ENCODE results near the gene ZNF513. TPM values are rescaled to one million over a fixed set of nuclear protein-coding genes. Genes with fewer than 3 reads are reported as not detected.

Gene ZNF513
- 5.7 and 6.6 TPM in 2 replicates for total RNA-seq

GRCh38 chr2:27380626-27381545, at the start of gene ZNF513:
TSS of gene ZNF513 (minus strand) at chr2:27380734. CDS start at chr2:27380526, 208 bp downstream.

GRCh38 chr2:27428213-27428977, 47.9 kb upstream of the ZNF513 start, which contains the start of gene NRBP1:
TSS of gene NRBP1 (plus strand) at chr2:27428631. CDS start at chr2:27433274, 4,643 bp downstream.

GRCh38 chr2:27409321-27410073, 29.0 kb upstream of the ZNF513 start, which contains the start of gene PPM1G:
TSS of gene PPM1G (minus strand) at chr2:27409591. CDS start at chr2:27409422, 169 bp downstream.

DNA sequence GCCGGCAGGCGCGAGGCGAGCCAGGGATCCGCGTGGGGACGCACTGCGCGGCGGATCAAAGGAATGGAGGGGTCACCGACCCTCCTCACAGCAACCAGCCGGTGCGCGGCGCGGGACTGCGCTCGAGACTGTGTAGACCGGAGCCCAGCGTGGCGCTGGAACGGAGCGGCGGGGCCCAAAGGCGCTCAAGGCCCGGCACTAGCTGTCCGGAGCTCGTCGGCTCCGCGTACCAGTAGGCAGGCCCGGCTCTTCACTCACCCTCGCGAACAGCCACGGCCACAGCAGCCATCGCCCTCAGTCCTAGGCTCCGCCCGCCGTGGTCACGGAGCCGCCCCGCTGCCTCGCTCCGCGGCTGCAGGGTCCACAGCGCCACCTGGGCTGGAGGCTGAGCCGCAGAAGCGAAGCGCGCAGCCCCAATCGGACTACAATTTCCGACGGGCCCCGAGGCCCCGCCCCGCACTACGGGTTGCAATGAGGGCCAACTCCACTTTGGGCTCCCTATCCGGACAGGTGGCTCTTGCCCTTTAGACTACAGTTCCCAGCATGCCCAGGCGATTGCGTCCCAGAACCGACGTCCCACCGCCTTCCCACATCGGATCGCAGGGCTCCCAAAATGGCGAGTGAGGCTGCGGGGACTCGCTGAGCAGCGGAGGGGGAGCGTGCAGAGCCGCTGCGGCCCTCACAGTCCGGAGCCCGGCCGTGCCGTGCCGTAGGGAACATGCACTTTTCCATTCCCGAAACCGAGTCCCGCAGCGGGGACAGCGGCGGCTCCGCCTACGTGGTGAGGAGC, 10.3 kb downstream of the ZNF513 start, which contains the start of the genes EIF2B4 and SNX17:
Gene EIF2B4, minus strand, starts transcription at position 313 of the 790 bp plus-strand sequence. Its CDS starts 24 bp downstream, at position 289.
Gene SNX17, plus strand, starts transcription at position 591 of the 790 bp plus-strand sequence. Its CDS starts 128 bp downstream, at position 719.

DNA sequence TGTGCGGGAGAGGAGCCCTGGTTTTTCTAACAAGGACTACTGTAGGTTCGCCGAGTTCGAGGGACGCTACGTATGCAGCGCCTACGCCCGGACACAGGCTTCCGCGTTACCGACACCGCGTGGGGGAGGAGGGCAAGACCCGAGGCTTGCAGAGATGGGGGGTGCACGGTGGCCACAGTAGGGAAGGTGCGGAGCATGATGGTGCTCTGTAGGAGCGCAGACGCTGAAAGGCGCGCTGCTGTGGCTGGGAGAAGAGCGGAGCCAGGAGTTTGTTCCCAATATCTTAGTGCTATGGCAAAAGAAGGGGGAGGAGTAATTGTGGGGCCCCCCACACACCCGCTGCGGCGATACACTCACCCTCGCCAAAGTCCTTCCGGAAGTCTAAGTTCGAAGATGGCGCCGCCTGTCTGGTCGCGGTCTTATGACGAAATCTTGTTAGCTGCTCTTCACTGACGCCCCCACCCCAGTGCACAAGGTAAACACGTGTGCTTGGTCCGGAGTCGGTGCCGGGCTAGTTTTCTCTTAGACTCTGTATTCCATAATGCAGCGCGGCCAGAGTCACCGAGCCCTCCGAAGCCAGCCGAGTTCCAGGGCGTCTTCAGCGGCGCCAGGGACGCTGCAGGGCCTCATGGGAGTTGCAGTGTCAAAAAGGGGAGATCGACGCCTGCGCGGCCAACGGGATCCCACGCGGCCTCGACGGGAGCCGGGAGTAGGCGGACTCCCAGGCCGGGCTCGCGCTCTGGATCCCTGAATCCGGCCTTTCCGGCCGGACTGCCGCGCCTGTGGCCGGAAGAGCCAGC, 24.0 kb downstream of the ZNF513 start, which contains the start of gene GTF3C2:
Gene GTF3C2, minus strand, starts transcription at position 383 of the 800 bp plus-strand sequence. CDS start 13,210 bp downstream, outside the sequence.

Other genes starting within 250 kb of the ZNF513 start
- 37.8 and 48.1 TPM in 2 replicates for gene PREB, start 246.1 kb downstream of the ZNF513 start, total RNA-seq
- not detected in 2 replicates for gene PRR30, start 241.3 kb downstream of the ZNF513 start, total RNA-seq
- not detected in 2 replicates for gene TCF23, start 231.7 kb downstream of the ZNF513 start, total RNA-seq
- 113 and 144 TPM in 2 replicates for gene ATRAID, start 168.7 kb downstream of the ZNF513 start, total RNA-seq
- gene SLC5A6, start 168.5 kb downstream of the ZNF513 start, total RNA-seq = 43.6 and 48.1 TPM in 2 replicates
- gene CAD, start 163.4 kb downstream of the ZNF513 start, total RNA-seq = 40.1 and 62.4 TPM in 2 replicates
- gene SLC30A3, start 117.7 kb downstream of the ZNF513 start, total RNA-seq = not detected in 2 replicates
- not detected in 2 replicates for gene DNAJC5G, start 105.3 kb downstream of the ZNF513 start, total RNA-seq
- gene TRIM54, start 98.3 kb downstream of the ZNF513 start, total RNA-seq = not detected in 2 replicates
- gene UCN, start 72.3 kb downstream of the ZNF513 start, total RNA-seq = 0.59 and 0.73 TPM in 2 replicates
- 88.8 and 100 TPM in 2 replicates for gene MPV17, start 57.6 kb downstream of the ZNF513 start, total RNA-seq
- 40.4 and 54.9 TPM in 2 replicates for gene GTF3C2, start 24.0 kb downstream of the ZNF513 start, total RNA-seq
- 26.2 and 28.3 TPM in 2 replicates for gene EIF2B4, start 10.4 kb downstream of the ZNF513 start, total RNA-seq
- 134 and 139 TPM in 2 replicates for gene SNX17, start 10.1 kb downstream of the ZNF513 start, total RNA-seq
- gene PPM1G, start 28.9 kb upstream of the ZNF513 start, total RNA-seq = 73.5 and 102 TPM in 2 replicates
- 89.7 and 101 TPM in 2 replicates for gene NRBP1, start 47.9 kb upstream of the ZNF513 start, total RNA-seq
- 0.39 TPM in 1 of 2 replicates, not detected in the other for gene KRTCAP3, start 61.6 kb upstream of the ZNF513 start, total RNA-seq
- gene IFT172, start 109.0 kb upstream of the ZNF513 start, total RNA-seq = 26.6 and 27.6 TPM in 2 replicates
- 8.4 and 11.0 TPM in 2 replicates for gene FNDC4, start 114.5 kb upstream of the ZNF513 start, total RNA-seq
- gene GCKR, start 116.1 kb upstream of the ZNF513 start, total RNA-seq = 0.73 TPM in 1 of 2 replicates, not detected in the other
- 16.5 and 22.7 TPM in 2 replicates for gene ZNF512, start 202.3 kb upstream of the ZNF513 start, total RNA-seq
- 0.73 and 1.2 TPM in 2 replicates for gene CCDC121, start 248.3 kb upstream of the ZNF513 start, total RNA-seq
- gene GPN1, start 248.3 kb upstream of the ZNF513 start, total RNA-seq = 29.4 and 33.4 TPM in 2 replicates

Measured in subcutaneous preadipocyte (primary cell).